ENCODE measurements around the gene CBLC.

- TF ChIP-seq CTCF (IDR thresholded peaks at IDR 0.05) (no peak), POLR2A (IDR thresholded peaks at IDR 0.05) (no peak)
Observed at GRCh38 chr19:44810234-44811121, 32.8 kb downstream of the CBLC start.
